PC-9 (cell line): ENCODE measurements around the gene ICOSLG. TPM values are rescaled to one million over a fixed set of nuclear protein-coding genes. Genes with fewer than 3 reads are reported as not detected.
"Not testable (repeated sequence)": the region's sequence is repeated elsewhere in the genome, so short reads cannot be mapped to it uniquely, and the experiment has no call there.

Experiments
- Bru-seq: library from RNA; stranded (reverse); fragments of 400-500 nt; gene quantifications from one replicate; lab custom pipeline; 2021; lab: Mats Ljungman, UMichigan
- BruChase-seq, 2 experiments: library from RNA; stranded (reverse); fragments of 400-500 nt; gene quantifications; one replicate each; lab custom pipeline; 2021; lab: Mats Ljungman, UMichigan
- BruUV-seq: library from RNA; stranded (reverse); fragments of 400-500 nt; replicated peaks from 2 replicates; lab custom pipeline; 2021; lab: Mats Ljungman, UMichigan
- CTCF ChIA-PET: fragments of 300-600 bp; sonication (Branson Sonifier 250); formaldehyde crosslinking; loops from one replicate; lab custom pipeline; 2022; ENCODE audit warnings: antibody characterized with exemption; lab: Charles Lee
- POLR2A ChIA-PET: fragments of 300-600 bp; sonication (Branson Sonifier 250); formaldehyde crosslinking; loops from one replicate; lab custom pipeline; 2022; ENCODE audit warnings: antibody characterized with exemption; ENCODE audit not compliant: unreplicated experiment; lab: Charles Lee
- DNase-seq, 2 experiments: peaks; one replicate each; pipeline versions ENCODE4 v3.0.0 to v3.0.0-alpha.2; 2015 to 2022; ENCODE audit warnings: mixed read lengths in 1 of 2
- H2AFZ ChIP-seq: fragments of 200-600 bp; sonication (generic); 2 replicates; pipeline ENCODE4 v1.8.1; 2017; ENCODE audit warnings: antibody characterized with exemption
- H3F3A ChIP-seq: fragments of 200-600 bp; sonication (generic); 2 replicates; pipeline ENCODE4 v1.8.1; 2017; ENCODE audit warnings: antibody characterized with exemption, mild to moderate bottlenecking, low read depth; ENCODE audit not compliant: insufficient read depth
- H3K27ac ChIP-seq: fragments of 200-600 bp; sonication (generic); 2 replicates; pipeline ENCODE4 v1.6.1; 2016; ENCODE audit warnings: mixed run types
- H3K27me3 ChIP-seq: fragments of 200-600 bp; sonication (generic); 2 replicates; pipeline ENCODE4 v1.6.1; 2016; ENCODE audit warnings: low read depth, mixed run types; ENCODE audit not compliant: insufficient read depth
- H3K36me3 ChIP-seq: fragments of 200-600 bp; sonication (generic); 2 replicates; pipeline ENCODE4 v1.6.1; 2016; ENCODE audit warnings: low read depth, mixed run types
- H3K4me1 ChIP-seq: fragments of 200-600 bp; sonication (generic); replicated peaks from 2 replicates; pipeline ENCODE4 v1.6.1; 2016; ENCODE audit warnings: mixed run types; ENCODE audit not compliant: insufficient read depth
- H3K4me2 ChIP-seq: fragments of 200-600 bp; sonication (generic); 2 replicates; pipeline ENCODE4 v1.6.1; 2017; ENCODE audit warnings: mixed run types
- H3K4me3 ChIP-seq: fragments of 200-600 bp; sonication (generic); 2 replicates; pipeline ENCODE4 v1.6.1; 2016; ENCODE audit warnings: mixed run types
- H3K79me2 ChIP-seq: fragments of 200-600 bp; sonication (generic); 2 replicates; pipeline ENCODE4 v1.6.1; 2017; ENCODE audit warnings: low read depth, mixed run types
- H3K9me2 ChIP-seq: fragments of 200-600 bp; sonication (generic); 2 replicates; pipeline ENCODE4 v1.8.1; 2017; ENCODE audit warnings: mild to moderate bottlenecking; ENCODE audit not compliant: insufficient read depth
- H3K9me3 ChIP-seq: fragments of 200-600 bp; sonication (generic); 2 replicates; pipeline ENCODE4 v1.8.1; 2016; ENCODE audit warnings: low read depth; ENCODE audit not compliant: insufficient read depth
- H4K20me1 ChIP-seq: fragments of 200-600 bp; sonication (generic); 2 replicates; pipeline ENCODE4 v1.8.1; 2017; ENCODE audit not compliant: insufficient read depth
- CTCF ChIP-seq: fragments of 200-600 bp; sonication (generic); conservative IDR thresholded peaks from 2 replicates; pipeline ENCODE4 v1.6.1; 2017; ENCODE audit warnings: mixed run types, antibody characterized with exemption, mild to moderate bottlenecking, moderate library complexity
- EZH2 ChIP-seq: fragments of 200-600 bp; sonication (generic); IDR thresholded peaks from 2 replicates; pipeline ENCODE4 v1.8.0; 2017; ENCODE audit warnings: antibody characterized with exemption, low read depth
- intact Hi-C: fragments of 100-400 bp; cut with micrococcal nuclease; formaldehyde crosslinking; loops from one replicate; pipeline ENCODE4 v1.10.0; 2022; ENCODE audit not compliant: unreplicated experiment
- long read RNA-seq: library from polyadenylated mRNA; stranded (forward); transcript quantifications from one replicate; pipeline ENCODE4 v2.0.0, GENCODE V29; 2022
- total RNA-seq: library from RNA; stranded (reverse); gene quantifications from 2 replicates; pipeline ENCODE4 v1.2.3, GENCODE V29; 2021

Gene ICOSLG, protein sequence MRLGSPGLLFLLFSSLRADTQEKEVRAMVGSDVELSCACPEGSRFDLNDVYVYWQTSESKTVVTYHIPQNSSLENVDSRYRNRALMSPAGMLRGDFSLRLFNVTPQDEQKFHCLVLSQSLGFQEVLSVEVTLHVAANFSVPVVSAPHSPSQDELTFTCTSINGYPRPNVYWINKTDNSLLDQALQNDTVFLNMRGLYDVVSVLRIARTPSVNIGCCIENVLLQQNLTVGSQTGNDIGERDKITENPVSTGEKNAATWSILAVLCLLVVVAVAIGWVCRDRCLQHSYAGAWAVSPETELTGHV
- total RNA-seq (2.9 and 3.9 TPM in 2 replicates), Bru-seq, nascent RNA (percentile 19 among the genes with signal in this experiment), BruChase-seq, experiment 1, labeled RNA remaining after a 2-hour chase (percentile 19 among the genes with signal in this experiment), BruChase-seq, experiment 2, labeled RNA remaining after a 6-hour chase (percentile 25 among the genes with signal in this experiment)
- long read RNA-seq, partial matches to known transcripts: 0 of 1 reads
- long read RNA-seq, other reads (novel, unspliced or antisense): 1 of 1 reads

GRCh38 chr21:44240842-44241241, at the start of gene ICOSLG:
TSS of gene ICOSLG (minus strand) at chr21:44240943. CDS start at chr21:44240817, 126 bp downstream.
- H3K4me3 ChIP-seq, CTCF ChIA-PET, H3K27ac ChIP-seq, H3K36me3 ChIP-seq, H3K4me2 ChIP-seq, H3K79me2 ChIP-seq, POLR2A ChIA-PET, intact Hi-C loops, BruUV-seq, H3K9me3 ChIP-seq, H4K20me1 ChIP-seq, H3K4me1 ChIP-seq, H2AFZ ChIP-seq, DNase-seq, H3F3A ChIP-seq, H3K9me2 ChIP-seq, H3K27me3 ChIP-seq: not testable (repeated sequence)

DNA sequence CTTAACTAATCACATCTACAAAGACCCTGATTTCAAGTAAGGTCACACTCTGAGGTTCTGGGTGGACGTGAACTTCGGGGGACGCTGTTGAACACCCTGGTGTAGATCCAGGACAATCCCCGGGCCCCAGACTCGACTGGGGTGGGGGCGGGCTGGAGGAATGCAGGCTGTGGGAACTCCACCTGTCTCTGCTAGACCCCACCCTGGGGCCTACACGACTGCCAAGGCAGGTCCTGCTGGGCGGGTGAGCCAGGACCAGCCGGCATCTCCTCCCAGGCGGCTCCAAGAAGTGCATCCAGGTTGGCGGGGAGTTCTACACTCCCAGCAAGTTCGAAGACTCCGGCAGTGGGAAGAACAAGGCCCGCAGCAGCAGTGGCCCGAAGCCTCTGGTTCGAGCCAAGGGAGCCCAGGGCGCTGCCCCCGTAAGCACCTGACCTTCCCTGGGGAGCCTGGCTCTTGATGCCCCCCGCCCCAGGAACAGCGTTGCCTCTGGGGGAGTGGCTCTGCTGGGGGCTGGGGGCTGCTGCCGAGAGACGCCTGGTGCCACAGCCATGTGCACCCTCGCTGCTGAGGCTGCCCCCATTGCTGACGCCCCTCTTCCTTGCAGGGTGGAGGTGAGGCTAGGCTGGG, 48.8 kb upstream of the ICOSLG start:
- intact Hi-C loops: no loop called here
- ChIA-PET POLR2A (interaction anchor here (0.6 kb wide), 1 partner anchor 45 kb away, joined by 3 read pairs; no protein-coding TSS in a partner anchor), CTCF (no interaction called here)
- Histone ChIP-seq H3K4me1 (peaks cover 2% of the 10 kb centered on the region; the same call in 1 of the 2 replicates), H3K27ac (no peak overlapping the region), H3F3A (no peaks in the 10 kb centered on the region), H3K27me3 (peaks cover 21% of the 10 kb centered on the region), H2AFZ (no peak overlapping the region), H4K20me1 (no peaks in the 10 kb centered on the region), H3K79me2 (no peaks in the 10 kb centered on the region), H3K9me2 (no peaks in the 10 kb centered on the region), H3K4me3 (no peak overlapping the region), H3K9me3 (no peaks in the 10 kb centered on the region), H3K36me3 (no peaks in the 10 kb centered on the region), H3K4me2 (no peak overlapping the region)
- BruUV-seq: no TSS peak
- TF ChIP-seq EZH2 (no peak), CTCF (no peak)
- DNase-seq: no peak

DNA sequence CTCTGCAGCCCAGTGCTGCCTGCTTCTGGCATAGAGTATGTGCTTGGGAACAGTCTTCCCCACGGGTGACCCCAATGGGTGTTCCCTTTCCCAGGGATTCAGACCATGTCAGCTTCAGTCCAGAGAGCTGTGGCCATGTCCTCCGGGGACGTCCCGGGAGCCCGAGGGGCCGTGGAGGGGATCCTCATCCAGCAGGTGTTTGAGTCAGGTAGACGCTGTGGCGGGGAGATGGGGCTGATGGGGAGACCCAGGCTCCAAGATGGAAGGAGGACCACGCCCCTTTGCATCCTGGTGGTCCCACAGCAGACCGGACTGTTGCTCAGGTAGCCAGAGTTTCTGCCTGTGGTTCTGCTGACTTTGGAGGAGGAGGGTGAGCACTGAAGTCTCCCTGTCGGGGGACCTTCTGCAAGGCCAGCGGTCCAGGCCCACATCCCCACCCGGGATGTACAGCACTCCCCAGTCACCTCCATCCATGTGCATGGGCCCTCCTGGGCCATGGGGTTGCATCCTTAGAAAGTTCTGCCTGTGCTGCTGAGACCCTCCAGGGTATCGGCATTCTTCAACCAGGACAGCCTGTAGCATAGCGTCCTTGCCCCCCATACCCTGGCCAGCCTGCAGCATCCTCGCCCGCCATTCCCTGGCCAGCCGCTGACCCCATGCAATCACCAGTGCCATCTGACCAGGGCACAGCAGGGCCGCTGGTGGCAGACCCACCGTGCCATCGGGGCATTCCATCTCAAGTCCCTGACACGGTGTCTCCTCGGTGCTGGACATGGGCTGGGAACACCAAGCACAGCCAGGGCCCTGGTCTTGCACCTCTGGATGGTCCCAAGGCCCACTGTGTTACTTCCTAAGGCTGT, 47.7 kb upstream of the ICOSLG start:
- no peaks in the 10 kb centered on the region for H3K4me1 ChIP-seq
- peaks cover 21% of the 10 kb centered on the region for H3K27me3 ChIP-seq
- CTCF ChIA-PET: no interaction called here
- no peak overlapping the region for H3K4me3 ChIP-seq
- TF ChIP-seq CTCF: no peak
- no peaks in the 10 kb centered on the region for H3K79me2 ChIP-seq
- intact Hi-C loops: no loop called here
- H3K9me3 ChIP-seq: no peaks in the 10 kb centered on the region
- no peaks in the 10 kb centered on the region for H3F3A ChIP-seq
- H3K9me2 ChIP-seq: no peaks in the 10 kb centered on the region
- no TSS peak for BruUV-seq
- H3K4me2 ChIP-seq: no peak overlapping the region
- no peak for DNase-seq
- no peaks in the 10 kb centered on the region for H4K20me1 ChIP-seq
- H2AFZ ChIP-seq: no peak overlapping the region
- no peaks in the 10 kb centered on the region for H3K36me3 ChIP-seq
- H3K27ac ChIP-seq: no peak overlapping the region
- POLR2A ChIA-PET: no interaction called here
